Vagina (tissue), 2 donors: ENCODE measurements around the gene CDH13.

Experiments used
- POLR2A ChIP-seq, 2 donors: fragments of 450-650 bp; IDR thresholded peaks; one replicate each; pipeline ENCODE4 v1.6.1; 2017; ENCODE audit warnings: antibody characterized with exemption in 2 of 2, mild to moderate bottlenecking in 2 of 2, moderate library complexity in 2 of 2
- POLR2AphosphoS5 ChIP-seq, 2 donors: sonication (generic); formaldehyde crosslinking; IDR thresholded peaks; one replicate each; pipeline ENCODE4 v1.9.0; 2017; ENCODE audit warnings: antibody characterized with exemption in 2 of 2, mild to moderate bottlenecking in 2 of 2, low read depth in 1 of 2; ENCODE audit not compliant: insufficient read depth in 1 of 2
- TF ChIP-seq, protein P1 (sequence below), 3 experiments: fragments of 450-650 bp in 2 of 3; fragments of 200-600 bp in 1 of 3; sonication (generic) in 1 of 3; IDR thresholded peaks; one replicate each; pipeline ENCODE4 v1.5.1; 2017 to 2019; ENCODE audit warnings: antibody characterized with exemption in 3 of 3, mild to moderate bottlenecking in 2 of 3, moderate library complexity in 2 of 3

DNA sequence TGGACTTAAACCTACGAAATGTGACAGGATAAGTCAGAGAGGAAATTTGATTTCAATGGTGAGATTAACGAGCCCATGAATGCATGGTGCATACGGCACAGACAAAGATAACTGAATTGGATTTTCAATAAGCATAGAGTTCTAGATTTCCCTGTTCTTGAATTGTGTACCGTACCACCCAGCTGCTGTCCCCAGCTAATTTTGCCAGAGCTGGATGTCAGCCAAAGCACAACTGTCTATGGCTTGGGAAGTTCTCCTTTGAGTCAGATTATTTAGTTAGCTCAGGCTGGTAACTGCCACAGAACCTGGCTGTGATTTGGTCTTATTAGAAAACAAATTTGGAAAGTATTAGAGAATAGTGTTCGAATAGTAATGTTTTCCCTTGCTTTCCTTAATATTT, 143.1 kb downstream of the CDH13 start:
- TF ChIP-seq, protein P1, sequence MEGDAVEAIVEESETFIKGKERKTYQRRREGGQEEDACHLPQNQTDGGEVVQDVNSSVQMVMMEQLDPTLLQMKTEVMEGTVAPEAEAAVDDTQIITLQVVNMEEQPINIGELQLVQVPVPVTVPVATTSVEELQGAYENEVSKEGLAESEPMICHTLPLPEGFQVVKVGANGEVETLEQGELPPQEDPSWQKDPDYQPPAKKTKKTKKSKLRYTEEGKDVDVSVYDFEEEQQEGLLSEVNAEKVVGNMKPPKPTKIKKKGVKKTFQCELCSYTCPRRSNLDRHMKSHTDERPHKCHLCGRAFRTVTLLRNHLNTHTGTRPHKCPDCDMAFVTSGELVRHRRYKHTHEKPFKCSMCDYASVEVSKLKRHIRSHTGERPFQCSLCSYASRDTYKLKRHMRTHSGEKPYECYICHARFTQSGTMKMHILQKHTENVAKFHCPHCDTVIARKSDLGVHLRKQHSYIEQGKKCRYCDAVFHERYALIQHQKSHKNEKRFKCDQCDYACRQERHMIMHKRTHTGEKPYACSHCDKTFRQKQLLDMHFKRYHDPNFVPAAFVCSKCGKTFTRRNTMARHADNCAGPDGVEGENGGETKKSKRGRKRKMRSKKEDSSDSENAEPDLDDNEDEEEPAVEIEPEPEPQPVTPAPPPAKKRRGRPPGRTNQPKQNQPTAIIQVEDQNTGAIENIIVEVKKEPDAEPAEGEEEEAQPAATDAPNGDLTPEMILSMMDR (IDR thresholded peaks at IDR 0.05), result no peak
- TF ChIP-seq POLR2AphosphoS5 (IDR thresholded peaks at IDR 0.05; ENCODE audit: insufficient read depth in 1 of 2, low read depth in 1 of 2) (no peak), POLR2A (IDR thresholded peaks at IDR 0.05) (no peak)
